Kidney (tissue), 14 donors: ENCODE data around the gene COL6A3. TPM values are rescaled to one million over a fixed set of nuclear protein-coding genes. Genes with fewer than 3 reads are reported as not detected.

Source experiments
- DNase-seq, 5 donors: peaks; one replicate each; pipeline ENCODE4 v3.0.0-alpha.2; 2013 to 2020
- FAIRE-seq: peaks from 2 replicates; lab custom pipeline; 2012; peaks lifted over from hg19 to GRCh38; lab: Jason Lieb, UNC
- H3K27ac ChIP-seq, 2 donors: one replicate each; pipeline ENCODE4 v1.7.0; 2013; ENCODE audit warnings: low read depth in 2 of 2, low read length in 2 of 2, inconsistent platforms in 1 of 2
- H3K27me3 ChIP-seq: one replicate; pipeline ENCODE4 v1.7.1; 2013; ENCODE audit warnings: low read length, inconsistent platforms; ENCODE audit not compliant: control insufficient read depth, insufficient read depth
- H3K36me3 ChIP-seq, 3 donors: one replicate each; pipeline versions ENCODE4 v1.7.0 to v1.7.1; 2013; ENCODE audit warnings: low read length in 3 of 3, control low read depth in 1 of 3, inconsistent platforms in 1 of 3; ENCODE audit not compliant: insufficient read depth in 3 of 3, control insufficient read depth in 2 of 3
- H3K4me1 ChIP-seq, 3 donors: one replicate each; pipeline versions ENCODE4 v1.7.0 to v1.7.1; 2013; ENCODE audit warnings: low read length in 3 of 3, inconsistent platforms in 1 of 3, low read depth in 1 of 3; ENCODE audit not compliant: control insufficient read depth in 2 of 3, insufficient read depth in 2 of 3
- H3K4me3 ChIP-seq, 3 donors: one replicate each; pipeline versions ENCODE4 v1.7.0 to v1.8.1; 2013; ENCODE audit warnings: low read length in 3 of 3, control low read depth in 1 of 3, inconsistent platforms in 1 of 3
- H3K9ac ChIP-seq, 3 donors: one replicate each; pipeline versions ENCODE4 v1.7.0 to v1.7.1; 2013; ENCODE audit warnings: low read length in 3 of 3, control low read depth in 1 of 3, inconsistent platforms in 1 of 3
- H3K9me3 ChIP-seq, 3 donors: one replicate each; pipeline versions ENCODE4 v1.7.0 to v1.7.1; 2013; ENCODE audit warnings: low read length in 3 of 3, control low read depth in 1 of 3, inconsistent platforms in 1 of 3; ENCODE audit not compliant: control insufficient read depth in 2 of 3, insufficient read depth in 1 of 3
- intact Hi-C: fragments of 100-400 bp; cut with DNase I; formaldehyde crosslinking; loops from one replicate; pipeline ENCODE4 v1.11.1; 2022
- polyA plus RNA-seq: library from polyadenylated mRNA; stranded (reverse); fragments of 350-450 nt; fragmentation: Illumina TruSeq; extraction: RNeasy Lipid Tissue Mini Kit (QIAGEN cat#74804); gene quantifications from one replicate; pipeline ENCODE4 v1.2.3, GENCODE V29; 2014; ENCODE audit warnings: low read depth, low replicate concordance; ENCODE audit not compliant: insufficient read depth
- total RNA-seq: library from RNA; stranded (reverse); fragmentation: NEBNext Ultra II Directional; extraction: Animal tissue kit (Norgen Biotek cat#: 25700); gene quantifications from one replicate; pipeline ENCODE4 v1.2.1, GENCODE V29; 2021
- TF ChIP-seq, protein P1 (sequence below): IDR thresholded peaks from 3 replicates; pipeline ENCODE4 v1.5.1; 2012; ENCODE audit warnings: mild to moderate bottlenecking, moderate library complexity, borderline replicate concordance; ENCODE audit not compliant: insufficient read depth; ENCODE audit errors: extremely low read depth
- donor health status: control.
- donor health status: control.
- donor health status: control.
- donor health status: control.
- donor health status: control.
- donor health status: DM: yes; HTN: yes; CAD: no.
- donor health status: Normal renal cell carcinoma (clear cell type).

COL6A3 gene
- total and polyA plus RNA-seq, 2 donors from 2014 or later: 3.8 to 59.5 TPM

DNA sequence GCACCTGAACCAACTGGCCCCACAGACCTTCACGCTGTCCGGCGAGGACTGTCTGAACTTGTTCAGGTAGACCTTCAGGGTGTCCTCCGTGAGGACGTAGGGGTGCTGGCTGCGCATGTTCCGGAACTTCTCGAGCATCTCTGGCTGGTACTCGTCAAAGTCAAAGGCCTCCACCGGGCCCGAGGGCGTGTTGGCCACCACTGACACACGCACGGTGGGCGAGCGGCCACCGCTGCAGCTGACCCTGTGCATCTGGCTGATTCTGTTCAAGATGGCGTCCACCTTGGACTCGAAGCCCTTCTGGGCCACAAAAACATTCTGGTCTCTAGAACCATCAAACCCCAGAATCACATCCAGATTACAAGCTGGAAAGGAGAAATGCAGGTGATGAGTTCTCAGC lies 48.3 kb downstream of the COL6A3 start:
- intact Hi-C loops: no loop called here
- Histone ChIP-seq H3K9ac (no peak overlapping the region), H3K9me3 (no peaks in the 10 kb centered on the region), H3K4me3 (no peak overlapping the region), H3K27me3 (no peaks in the 10 kb centered on the region), H3K36me3 (peaks cover 0 to 8% (median 0%) of the 10 kb centered on the region in 3 donors), H3K4me1 (no peaks in the 10 kb centered on the region), H3K27ac (no peak overlapping the region)
- TF ChIP-seq, protein P1, sequence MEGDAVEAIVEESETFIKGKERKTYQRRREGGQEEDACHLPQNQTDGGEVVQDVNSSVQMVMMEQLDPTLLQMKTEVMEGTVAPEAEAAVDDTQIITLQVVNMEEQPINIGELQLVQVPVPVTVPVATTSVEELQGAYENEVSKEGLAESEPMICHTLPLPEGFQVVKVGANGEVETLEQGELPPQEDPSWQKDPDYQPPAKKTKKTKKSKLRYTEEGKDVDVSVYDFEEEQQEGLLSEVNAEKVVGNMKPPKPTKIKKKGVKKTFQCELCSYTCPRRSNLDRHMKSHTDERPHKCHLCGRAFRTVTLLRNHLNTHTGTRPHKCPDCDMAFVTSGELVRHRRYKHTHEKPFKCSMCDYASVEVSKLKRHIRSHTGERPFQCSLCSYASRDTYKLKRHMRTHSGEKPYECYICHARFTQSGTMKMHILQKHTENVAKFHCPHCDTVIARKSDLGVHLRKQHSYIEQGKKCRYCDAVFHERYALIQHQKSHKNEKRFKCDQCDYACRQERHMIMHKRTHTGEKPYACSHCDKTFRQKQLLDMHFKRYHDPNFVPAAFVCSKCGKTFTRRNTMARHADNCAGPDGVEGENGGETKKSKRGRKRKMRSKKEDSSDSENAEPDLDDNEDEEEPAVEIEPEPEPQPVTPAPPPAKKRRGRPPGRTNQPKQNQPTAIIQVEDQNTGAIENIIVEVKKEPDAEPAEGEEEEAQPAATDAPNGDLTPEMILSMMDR: no peak
- FAIRE-seq: no peak
- no peak for DNase-seq

DNA sequence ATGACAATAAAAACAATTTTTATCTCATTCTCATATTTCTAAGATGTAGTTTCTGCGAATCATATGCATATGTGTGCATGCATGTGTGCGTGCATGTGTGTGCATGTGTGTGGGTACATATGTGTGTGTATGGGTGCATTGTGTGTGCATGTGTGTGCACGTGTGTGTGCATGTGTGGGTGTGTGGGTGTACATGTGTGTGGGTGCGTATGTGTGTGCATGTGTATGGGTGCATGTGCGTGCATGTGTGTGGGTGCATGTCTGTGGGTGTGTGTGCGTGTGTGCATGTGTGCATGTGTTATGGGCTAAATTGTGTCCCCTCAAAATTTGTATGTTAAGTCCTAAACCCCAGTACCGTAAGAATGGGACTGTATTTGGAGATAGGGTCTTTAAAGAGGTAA lies 49.3 kb downstream of the COL6A3 start:
- peaks cover 0 to 8% (median 0%) of the 10 kb centered on the region in 3 donors for H3K36me3 ChIP-seq
- no peak for FAIRE-seq
- H3K9me3 ChIP-seq: no peaks in the 10 kb centered on the region

DNA sequence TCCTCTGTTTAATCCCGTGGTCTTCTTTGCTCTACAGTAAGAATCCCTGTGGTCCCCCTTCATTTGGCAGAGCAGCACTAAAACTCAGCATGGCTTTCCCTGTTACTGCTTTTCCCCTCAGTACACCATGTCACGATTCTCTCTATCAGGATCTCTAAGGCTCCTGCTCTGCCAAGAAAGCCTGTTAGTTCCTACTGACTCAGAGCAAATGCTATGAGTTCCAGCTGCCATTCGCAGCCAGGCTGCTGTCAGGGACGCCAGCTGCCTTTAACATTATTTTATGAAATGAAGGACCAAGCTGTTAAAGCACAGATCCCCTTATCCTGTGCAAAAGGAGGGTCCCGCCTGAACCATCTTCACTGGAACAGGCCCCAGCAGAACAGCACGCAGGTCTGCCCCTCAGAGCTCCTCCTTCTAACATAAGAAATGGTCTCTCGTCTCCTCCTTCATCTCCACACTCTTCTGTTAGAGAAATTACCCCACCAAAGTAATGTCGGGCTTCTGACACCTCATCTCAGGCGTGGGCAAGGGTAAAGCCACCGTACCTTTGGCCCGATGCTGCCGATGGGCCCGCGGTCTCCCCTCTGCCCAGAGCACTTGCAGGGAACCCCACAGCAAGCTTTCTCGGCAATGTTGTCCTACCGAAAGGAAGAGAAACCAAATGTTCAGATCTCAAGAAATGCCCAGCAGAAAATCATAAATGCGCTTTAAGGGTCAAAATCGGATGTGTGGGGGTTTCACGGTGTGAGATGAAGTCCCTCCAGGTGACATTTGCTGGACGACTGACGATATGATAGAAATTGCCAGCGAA lies 52.6 kb downstream of the COL6A3 start:
- H3K27ac ChIP-seq: no peak overlapping the region
- peaks cover 0 to 9% (median 0%) of the 10 kb centered on the region in 3 donors for H3K36me3 ChIP-seq
- no peaks in the 10 kb centered on the region for H3K27me3 ChIP-seq
- no peak overlapping the region for H3K9ac ChIP-seq
- TF ChIP-seq, protein P1: no peak
- no peaks in the 10 kb centered on the region for H3K9me3 ChIP-seq
- no peak overlapping the region for H3K4me3 ChIP-seq
- DNase-seq: peak in 1 of 5 donors; percentile 55
- FAIRE-seq: no peak
- intact Hi-C loops: no loop called here
- peaks cover 0 to 2% (median 0%) of the 10 kb centered on the region in 3 donors for H3K4me1 ChIP-seq

More for the DNA sequence above, 49.3 kb downstream of the COL6A3 start:
- peak overlapping the region in 1 of 3 donors; percentile 12 for H3K4me3 ChIP-seq
- intact Hi-C loops: no loop called here
- DNase-seq: no peak
- H3K9ac ChIP-seq: no peak overlapping the region
- no peak overlapping the region for H3K27ac ChIP-seq
- H3K4me1 ChIP-seq: no peaks in the 10 kb centered on the region
- TF ChIP-seq, protein P1: no peak
- H3K27me3 ChIP-seq: no peaks in the 10 kb centered on the region
